HepG2 (cell line): Measurements from ENCODE around the gene GRK4. TPM values are rescaled to one million over a fixed set of nuclear protein-coding genes. Genes with fewer than 3 reads are reported as not detected.

Experiments
- AGO2 ChIP-seq: fragments of 200-400 bp; formaldehyde crosslinking; optimal IDR thresholded peaks from 2 replicates; pipeline ENCODE3; 2017; ENCODE audit warnings: mild to moderate bottlenecking, low read depth, low read length, moderate library complexity
- ARID4A ChIP-seq: sonication (generic); formaldehyde crosslinking; IDR thresholded peaks from 2 replicates; pipeline ENCODE4 v1.5.0; 2020; ENCODE audit warnings: mild to moderate bottlenecking, missing genetic modification reagents, borderline replicate concordance
- BRCA1 ChIP-seq: sonication (generic); formaldehyde crosslinking; IDR thresholded peaks from 2 replicates; pipeline ENCODE4 v1.4.0; 2020; ENCODE audit warnings: missing genetic modification reagents
- KLF16 ChIP-seq, 2 experiments: sonication (generic) in 1 of 2; formaldehyde crosslinking in 1 of 2; IDR thresholded peaks; 2 replicates each; pipeline versions ENCODE4 v1.6.1 to v1.8.0; 2016 to 2023; ENCODE audit warnings: missing genetic modification reagents in 2 of 2, missing compliant biosample characterization in 1 of 2
- MAX ChIP-seq: IDR thresholded peaks from 2 replicates; pipeline ENCODE4 v1.6.1; 2012; ENCODE audit warnings: inconsistent platforms
- MED13 ChIP-seq: sonication (generic); formaldehyde crosslinking; IDR thresholded peaks from 2 replicates; pipeline ENCODE4 v1.5.0; 2020; ENCODE audit warnings: missing genetic modification reagents
- THAP7 ChIP-seq: sonication (generic); formaldehyde crosslinking; IDR thresholded peaks from 2 replicates; pipeline ENCODE4 v1.8.1; 2023; ENCODE audit warnings: mild to moderate bottlenecking, missing genetic modification reagents
- U2AF2 ChIP-seq: fragments of 200-400 bp; formaldehyde crosslinking; IDR thresholded peaks from 2 replicates; pipeline ENCODE4 v1.6.1; 2017; ENCODE audit warnings: low read depth, mild to moderate bottlenecking, low read length
- ZBTB33 ChIP-seq: sonication (generic); formaldehyde crosslinking; IDR thresholded peaks from 2 replicates; pipeline ENCODE4 v1.4.0; 2020; ENCODE audit warnings: missing genetic modification reagents
- ZFP62 ChIP-seq: sonication (generic); formaldehyde crosslinking; IDR thresholded peaks from 2 replicates; pipeline ENCODE4 v1.4.0; 2020; ENCODE audit warnings: missing genetic modification reagents
- ZNF143 ChIP-seq: sonication (generic); formaldehyde crosslinking; IDR thresholded peaks from 2 replicates; pipeline ENCODE4 v1.4.0; 2020; ENCODE audit warnings: missing genetic modification reagents
- ZNF280B ChIP-seq: sonication (generic); formaldehyde crosslinking; IDR thresholded peaks from 2 replicates; pipeline ENCODE4 v1.5.0; 2020; ENCODE audit warnings: missing genetic modification reagents, mild to moderate bottlenecking, borderline replicate concordance
- ZNF333 ChIP-seq: sonication (generic); formaldehyde crosslinking; IDR thresholded peaks from 2 replicates; pipeline ENCODE4 v1.4.0; 2020; ENCODE audit warnings: mild to moderate bottlenecking, missing genetic modification reagents, borderline replicate concordance
- ZNF335 ChIP-seq: sonication (generic); formaldehyde crosslinking; IDR thresholded peaks from 2 replicates; pipeline ENCODE4 v1.4.0; 2020; ENCODE audit warnings: missing genetic modification reagents
- ZNF503 ChIP-seq: sonication (generic); formaldehyde crosslinking; IDR thresholded peaks from 2 replicates; pipeline ENCODE4 v1.4.0; 2020; ENCODE audit warnings: missing genetic modification reagents
- ZNF556 ChIP-seq: sonication (generic); formaldehyde crosslinking; IDR thresholded peaks from 2 replicates; pipeline ENCODE4 v1.4.0; 2020; ENCODE audit warnings: mild to moderate bottlenecking, missing genetic modification reagents, borderline replicate concordance
- polyA plus RNA-seq, 8 experiments: library from polyadenylated mRNA; depleted of rRNA in 3 of 8; stranded (reverse) in 7 of 8; unstranded in 1 of 8; fragments of >200 nt; fragmentation: Illumina TruSeq in 4 of 8; extraction: Trizol in 4 of 8; gene quantifications; 2 replicates each; pipeline versions ENCODE4 v1.2.1 to v1.2.3, GENCODE V29; 2011 to 2016; ENCODE audit warnings: low read depth in 4 of 8, missing spikeins in 1 of 8, mixed read lengths in 1 of 8; ENCODE audit not compliant: insufficient read depth in 1 of 8
- total RNA-seq, 5 experiments: library from RNA; depleted of rRNA; stranded (reverse); fragments of >200 nt; fragmentation: Illumina TruSeq; extraction: Trizol; gene quantifications; 2 replicates each; pipeline ENCODE4 v1.2.3, GENCODE V29; 2016; ENCODE audit warnings: low read depth in 1 of 5

GRK4 gene
- total and polyA plus RNA-seq, 2 of the 13 experiments (the other 11 are each of a cell fraction or from before 2014, with no cell fraction given) = 1.8 to 2.0 TPM

GRCh38 chr4:2963175-2963965, at the start of gene GRK4, which contains the start of gene NOP14 (continued):
- TF ChIP-seq ZNF333 (CRISPR knock-in tag) = peak; percentile 39; the same call in 1 of the 2 replicates
- no peak for TF ChIP-seq ZFP62
- peak; percentile 62; the same call in 1 of the 2 replicates for TF ChIP-seq ZNF556
- TF ChIP-seq KLF16 (CRISPR knock-in tag; IDR thresholded peaks at IDR 0.05) = peak; percentile 60 to 97; a peak in 3 of 4 replicates
- TF ChIP-seq ZNF143 (CRISPR knock-in tag) = peak; percentile 99
- TF ChIP-seq U2AF2 = no peak
- TF ChIP-seq ZNF280B = peak; percentile 98
- TF ChIP-seq BRCA1 (CRISPR knock-in tag) = peak; percentile 97
- TF ChIP-seq MAX = peak; percentile 100
- 0 out of 2 replicates have a peak, but pooled peaks have one; percentile 45 for TF ChIP-seq ZNF503 (CRISPR knock-in tag)
- no peak for TF ChIP-seq THAP7 (CRISPR knock-in tag)
- TF ChIP-seq AGO2 = peak; percentile 17
- TF ChIP-seq MED13 (CRISPR knock-in tag) = peak; percentile 53; the same call in 1 of the 2 replicates
- TF ChIP-seq ARID4A (CRISPR knock-in tag) = peak; percentile 98
- peak; percentile 85 for TF ChIP-seq ZNF335 (CRISPR knock-in tag)
- no peak; the same call in 1 of the 2 replicates for TF ChIP-seq ZBTB33
